CD8-positive, alpha-beta memory T cell (primary cell): Measurements from ENCODE around the gene TMOD1. TPM values are rescaled to one million over a fixed set of nuclear protein-coding genes. Genes with fewer than 3 reads are reported as not detected.
"Not testable (repeated sequence)": the region's sequence is repeated elsewhere in the genome, so short reads cannot be mapped to it uniquely, and the experiment has no call there.

ENCODE experiments used
- CTCF ChIA-PET: fragments of 350-600 bp; sonication (Branson Sonifier 250); formaldehyde crosslinking; loops from one replicate; lab custom pipeline; 2021; ENCODE audit warnings: antibody characterized with exemption; lab: Charles Lee
- POLR2A ChIA-PET: fragments of 350-600 bp; sonication (Branson Sonifier 250); formaldehyde crosslinking; loops from one replicate; lab custom pipeline; 2021; ENCODE audit warnings: antibody characterized with exemption; lab: Charles Lee
- DNase-seq, 5 donors: peaks; one replicate each; pipeline versions ENCODE4 v3.0.0 to v3.0.0-alpha.2; 2020 to 2022; ENCODE audit warnings: mixed read lengths in 1 of 5
- H3K27ac ChIP-seq: one replicate; pipeline ENCODE4 v1.7.0; 2013; ENCODE audit warnings: low read depth, mild to moderate bottlenecking, low read length, moderate library complexity
- H3K27me3 ChIP-seq: 2 replicates; pipeline ENCODE4 v1.7.0; 2013; ENCODE audit warnings: low read length, mild to moderate bottlenecking; ENCODE audit not compliant: insufficient read depth, poor library complexity, severe bottlenecking
- H3K36me3 ChIP-seq: 2 replicates; pipeline ENCODE4 v1.7.0; 2013; ENCODE audit warnings: mild to moderate bottlenecking, low read length, moderate library complexity; ENCODE audit not compliant: insufficient read depth
- H3K4me1 ChIP-seq: 2 replicates; pipeline ENCODE4 v1.7.0; 2013; ENCODE audit warnings: mild to moderate bottlenecking, low read length, moderate library complexity; ENCODE audit not compliant: insufficient read depth
- H3K4me3 ChIP-seq: 2 replicates; pipeline ENCODE4 v1.7.0; 2013; ENCODE audit warnings: mild to moderate bottlenecking, low read length
- H3K9me3 ChIP-seq: 2 replicates; pipeline ENCODE4 v1.7.0; 2013; ENCODE audit warnings: mild to moderate bottlenecking, low read length
- H3K27ac Mint-ChIP-seq, 8 donors: one replicate each; pipeline ENCODE4 v1.8.0; 2020 to 2021; ENCODE audit warnings: mixed read lengths in 8 of 8, mild to moderate bottlenecking in 6 of 8, inconsistent platforms in 3 of 8, moderate library complexity in 3 of 8
- H3K27me3 Mint-ChIP-seq, 2 donors: one replicate each; pipeline ENCODE4 v1.8.0; 2020 to 2021; ENCODE audit warnings: mixed read lengths in 2 of 2, mild to moderate bottlenecking in 1 of 2, moderate library complexity in 1 of 2
- H3K36me3 Mint-ChIP-seq, 3 donors: one replicate each; pipeline ENCODE4 v1.8.0; 2020 to 2021; ENCODE audit warnings: mixed read lengths in 3 of 3, inconsistent platforms in 1 of 3, mild to moderate bottlenecking in 1 of 3
- H3K4me1 Mint-ChIP-seq, 3 donors: one replicate each; pipeline ENCODE4 v1.8.0; 2020 to 2021; ENCODE audit warnings: mixed read lengths in 3 of 3, inconsistent platforms in 1 of 3, mild to moderate bottlenecking in 1 of 3
- H3K4me3 Mint-ChIP-seq, 7 donors: one replicate each; pipeline ENCODE4 v1.8.0; 2020 to 2021; ENCODE audit warnings: mixed read lengths in 7 of 7, mild to moderate bottlenecking in 6 of 7, moderate library complexity in 4 of 7, inconsistent platforms in 2 of 7
- H3K9me3 Mint-ChIP-seq, 5 donors: one replicate each; pipeline ENCODE4 v1.8.0; 2020 to 2022; ENCODE audit warnings: mixed read lengths in 5 of 5, mild to moderate bottlenecking in 3 of 5, moderate library complexity in 2 of 5, inconsistent platforms in 1 of 5
- polyA plus RNA-seq: library from polyadenylated mRNA; unstranded; fragments of 300-500 nt; fragmentation: Illumina TruSeq; gene quantifications from one replicate; pipeline ENCODE4 v1.2.3, GENCODE V29; 2021
- total RNA-seq, 2 experiments: library from RNA; stranded (reverse); gene quantifications; one replicate each; pipeline ENCODE4 v1.2.3, GENCODE V29; 2021

Gene TMOD1
- total RNA-seq, result 1 to 10 TPM; 1.2 to 1.5 TPM
- polyA plus RNA-seq, result 1.3 TPM

DNA sequence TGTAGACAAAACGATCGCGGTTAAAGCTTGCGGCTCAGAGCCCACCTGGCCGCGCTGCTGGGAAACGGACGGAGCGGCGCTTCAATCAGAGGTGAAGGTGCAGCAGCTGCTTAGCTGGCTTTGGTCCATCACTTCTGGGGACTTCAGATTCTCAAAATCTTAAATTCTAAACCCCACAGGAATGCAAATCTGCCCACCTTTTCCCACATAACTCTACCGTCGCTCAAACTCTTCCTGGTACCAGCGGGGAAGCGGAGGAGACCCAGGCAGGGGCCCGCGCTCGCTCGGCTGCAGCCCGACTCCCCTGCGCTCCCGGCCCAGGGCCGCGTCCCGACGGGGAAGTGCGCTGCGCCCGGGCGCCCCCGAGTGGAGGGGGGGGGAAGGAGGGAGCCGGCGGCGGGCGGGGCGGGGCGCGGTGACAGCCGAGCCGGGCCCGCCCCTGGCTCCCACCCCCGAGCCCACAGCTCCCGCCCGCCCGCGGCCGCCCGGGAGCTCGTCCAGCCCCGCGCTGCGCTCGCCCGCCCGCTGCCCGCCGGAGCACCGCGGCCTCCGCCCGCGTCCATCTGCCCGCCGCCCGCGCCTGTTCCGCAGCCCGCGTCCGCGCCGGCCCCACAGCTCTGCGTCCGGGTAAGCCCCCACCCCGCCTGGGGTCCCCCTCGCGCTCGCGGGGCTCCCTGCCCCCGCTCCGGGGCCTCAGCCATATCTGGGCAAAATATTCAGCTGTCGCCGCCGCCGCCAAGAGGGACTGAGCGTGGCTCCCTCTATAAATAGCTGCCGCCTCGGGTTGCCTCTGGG lies at the start of gene TMOD1:
TMOD1 (plus strand) TSS at position 490 of the 795 bp plus-strand sequence. CDS start 22,523 bp downstream, outside the sequence.
- Histone ChIP-seq H3K9me3 (no peaks in the 10 kb centered on the region), H3K4me3 (peak within 1 kb of the TSS; percentile 39), H3K36me3 (peaks cover 4% of the 10 kb centered on the region), H3K27ac (peak within 1 kb of the TSS; percentile 73), H3K27me3 (peaks cover 13% of the 10 kb centered on the region), H3K4me1 (peaks cover 8% of the 10 kb centered on the region)
- CTCF ChIA-PET, result interaction anchor here (0.6 to 1.7 kb wide), 7 partner anchors 10 to 1118 kb away, joined by 3 to 5 read pairs (median 3); no protein-coding TSS in a partner anchor
- peaks cover 47 to 49% of the 10 kb centered on the region in 2 donors for H3K27me3 Mint-ChIP-seq
- peak within 1 kb of the TSS; percentile 48 to 87 (median 80) for H3K4me3 Mint-ChIP-seq
- POLR2A ChIA-PET, result no interaction called here
- DNase-seq, result peak in 2 of 5 donors; percentile 20 to 26
- H3K4me1 Mint-ChIP-seq, result peaks cover 18 to 19% (median 19%) of the 10 kb centered on the region in 3 donors
- peaks cover 0 to 2% (median 0%) of the 10 kb centered on the region in 5 donors for H3K9me3 Mint-ChIP-seq
- H3K36me3 Mint-ChIP-seq, result peaks cover 8 to 9% (median 8%) of the 10 kb centered on the region in 3 donors
- no peak within 1 kb of the TSS for H3K27ac Mint-ChIP-seq

DNA sequence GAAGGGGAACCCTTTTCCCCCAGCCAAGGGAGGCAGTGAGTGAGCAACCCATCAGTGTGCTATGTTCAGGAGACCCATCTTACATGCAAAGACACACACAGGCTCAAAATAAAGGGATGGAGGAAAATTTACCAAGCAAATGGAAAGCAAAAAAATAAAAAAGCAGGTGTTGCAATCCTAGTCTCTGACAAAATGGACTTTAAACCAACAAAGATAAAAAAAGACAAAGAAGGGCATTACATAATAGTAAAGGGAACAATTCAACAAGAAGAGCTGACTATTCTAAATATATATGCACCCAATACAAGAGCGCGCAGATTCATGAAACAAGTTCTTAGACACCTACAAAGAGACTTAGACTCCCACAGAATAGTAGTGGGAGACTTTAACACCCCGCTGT lies 47.9 kb upstream of the TMOD1 start:
- H3K9me3 ChIP-seq, H3K27ac Mint-ChIP-seq, H3K4me3 ChIP-seq, H3K4me1 Mint-ChIP-seq, H3K9me3 Mint-ChIP-seq, POLR2A ChIA-PET, DNase-seq, H3K27ac ChIP-seq, H3K27me3 ChIP-seq, H3K27me3 Mint-ChIP-seq, H3K36me3 ChIP-seq, H3K4me1 ChIP-seq, H3K4me3 Mint-ChIP-seq, CTCF ChIA-PET: not testable (repeated sequence)
- H3K36me3 Mint-ChIP-seq, result peaks cover 21 to 42% (median 29%) of the 10 kb centered on the region in 3 donors

DNA sequence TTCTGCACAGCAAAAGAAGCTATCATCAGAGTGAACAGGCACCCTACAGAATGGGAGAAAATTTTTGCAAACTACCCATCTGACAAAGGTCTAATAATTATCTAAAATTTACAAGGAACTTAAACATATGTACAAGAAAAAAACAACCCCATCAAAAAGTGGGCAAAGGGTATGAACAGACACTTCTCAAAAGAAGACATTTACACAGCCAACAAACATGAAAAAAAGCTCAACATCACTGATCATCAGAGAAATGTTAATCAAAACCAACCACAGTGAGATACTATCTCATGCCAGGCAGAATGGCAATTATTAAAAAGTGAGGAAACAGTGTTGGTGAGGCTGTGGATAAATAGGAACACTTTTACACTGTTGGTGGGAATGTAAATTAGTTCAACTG lies 44.6 kb upstream of the TMOD1 start:
- H3K4me3 ChIP-seq, DNase-seq, H3K27ac ChIP-seq, H3K27ac Mint-ChIP-seq, H3K36me3 ChIP-seq, H3K4me3 Mint-ChIP-seq, H3K4me1 ChIP-seq, H3K27me3 Mint-ChIP-seq, H3K27me3 ChIP-seq, CTCF ChIA-PET, H3K4me1 Mint-ChIP-seq, POLR2A ChIA-PET, H3K9me3 ChIP-seq, H3K9me3 Mint-ChIP-seq: not testable (repeated sequence)
- peaks cover 13 to 38% (median 16%) of the 10 kb centered on the region in 3 donors for H3K36me3 Mint-ChIP-seq

- no peaks in the 10 kb centered on the region for H3K27me3 Mint-ChIP-seq
- ChIA-PET CTCF (interaction anchor here (1.2 kb wide), 1 partner anchor 10 kb away, joined by 7 read pairs; no protein-coding TSS in a partner anchor), POLR2A (no interaction called here)
- Histone ChIP-seq H3K27me3 (no peaks in the 10 kb centered on the region), H3K27ac (no peak overlapping the region), H3K36me3 (no peaks in the 10 kb centered on the region), H3K9me3 (no peaks in the 10 kb centered on the region), H3K4me1 (no peaks in the 10 kb centered on the region), H3K4me3 (no peak overlapping the region)
- peaks cover 0 to 2% (median 0%) of the 10 kb centered on the region in 5 donors for H3K9me3 Mint-ChIP-seq
- H3K36me3 Mint-ChIP-seq, result peaks cover 5 to 33% (median 14%) of the 10 kb centered on the region in 3 donors
- no peak overlapping the region for H3K4me3 Mint-ChIP-seq
- no peaks in the 10 kb centered on the region for H3K4me1 Mint-ChIP-seq
- H3K27ac Mint-ChIP-seq, result no peak overlapping the region
- no peak for DNase-seq
Measured at GRCh38 chr9:97459326-97459725, 42.1 kb upstream of the TMOD1 start.

DNA sequence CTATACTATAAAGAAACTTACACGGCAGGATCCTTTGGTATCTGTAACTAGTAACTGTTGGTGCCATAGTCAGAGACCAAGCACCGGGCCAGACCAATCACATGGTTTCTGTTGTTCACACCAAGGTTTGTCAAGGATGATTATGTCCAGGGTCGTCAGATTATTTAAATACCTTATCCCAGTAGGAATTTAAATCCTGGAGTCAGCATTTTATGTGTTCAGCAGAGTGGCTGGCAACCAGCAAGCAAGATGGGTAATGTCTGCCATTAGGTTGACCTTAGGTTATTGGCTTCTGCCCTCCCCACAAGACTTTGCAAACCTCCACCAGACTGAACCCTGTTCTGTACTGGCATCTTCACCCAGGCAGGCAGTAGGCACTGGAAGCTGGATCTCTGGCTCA lies 39.3 kb upstream of the TMOD1 start:
- ChIA-PET CTCF (no interaction called here), POLR2A (no interaction called here)
- Mint-ChIP-seq H3K9me3 (no peaks in the 10 kb centered on the region), H3K27me3 (no peaks in the 10 kb centered on the region), H3K27ac (no peak overlapping the region), H3K4me1 (no peaks in the 10 kb centered on the region), H3K36me3 (peaks cover 0 to 53% (median 19%) of the 10 kb centered on the region in 3 donors), H3K4me3 (no peak overlapping the region)
- Histone ChIP-seq H3K4me1 (no peaks in the 10 kb centered on the region), H3K9me3 (no peaks in the 10 kb centered on the region), H3K36me3 (no peaks in the 10 kb centered on the region), H3K27ac (no peak overlapping the region), H3K27me3 (no peaks in the 10 kb centered on the region), H3K4me3 (no peak overlapping the region)
- no peak for DNase-seq

DNA sequence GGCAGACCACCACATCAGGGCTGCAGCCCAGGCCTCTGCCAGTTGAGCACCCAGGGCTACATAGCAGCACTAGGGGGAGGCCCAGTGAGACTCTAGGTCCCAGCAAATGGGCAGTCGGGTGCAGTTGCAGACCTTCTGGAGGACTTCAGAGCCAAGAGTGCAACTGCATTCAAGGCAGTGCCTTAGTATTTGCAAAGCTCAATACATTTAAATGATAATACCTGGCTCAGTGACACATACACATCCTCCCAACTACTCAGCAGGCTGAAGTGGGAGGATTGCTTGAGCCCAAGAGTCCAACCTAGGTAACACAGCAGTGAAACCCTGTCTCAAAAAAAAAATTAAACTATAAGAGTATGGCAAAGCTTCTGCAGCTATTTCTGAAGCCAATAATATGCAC lies 38.6 kb upstream of the TMOD1 start:
- H3K27me3 Mint-ChIP-seq, result no peaks in the 10 kb centered on the region
- H3K36me3 ChIP-seq, result no peaks in the 10 kb centered on the region
- no peak overlapping the region for H3K27ac ChIP-seq
- POLR2A ChIA-PET, result no interaction called here
- H3K4me1 ChIP-seq, result no peaks in the 10 kb centered on the region
- H3K27me3 ChIP-seq, result no peaks in the 10 kb centered on the region
- H3K27ac Mint-ChIP-seq, result no peak overlapping the region
- no peaks in the 10 kb centered on the region for H3K9me3 Mint-ChIP-seq
- H3K9me3 ChIP-seq, result no peaks in the 10 kb centered on the region
- H3K4me3 ChIP-seq, result no peak overlapping the region
- CTCF ChIA-PET, result interaction anchor here (0.7 kb wide), 1 partner anchor 427 kb away, joined by 3 read pairs; no protein-coding TSS in a partner anchor
- no peak for DNase-seq
- H3K4me3 Mint-ChIP-seq, result no peak overlapping the region
- H3K4me1 Mint-ChIP-seq, result no peaks in the 10 kb centered on the region
- H3K36me3 Mint-ChIP-seq, result peaks cover 0 to 61% (median 23%) of the 10 kb centered on the region in 3 donors

DNA sequence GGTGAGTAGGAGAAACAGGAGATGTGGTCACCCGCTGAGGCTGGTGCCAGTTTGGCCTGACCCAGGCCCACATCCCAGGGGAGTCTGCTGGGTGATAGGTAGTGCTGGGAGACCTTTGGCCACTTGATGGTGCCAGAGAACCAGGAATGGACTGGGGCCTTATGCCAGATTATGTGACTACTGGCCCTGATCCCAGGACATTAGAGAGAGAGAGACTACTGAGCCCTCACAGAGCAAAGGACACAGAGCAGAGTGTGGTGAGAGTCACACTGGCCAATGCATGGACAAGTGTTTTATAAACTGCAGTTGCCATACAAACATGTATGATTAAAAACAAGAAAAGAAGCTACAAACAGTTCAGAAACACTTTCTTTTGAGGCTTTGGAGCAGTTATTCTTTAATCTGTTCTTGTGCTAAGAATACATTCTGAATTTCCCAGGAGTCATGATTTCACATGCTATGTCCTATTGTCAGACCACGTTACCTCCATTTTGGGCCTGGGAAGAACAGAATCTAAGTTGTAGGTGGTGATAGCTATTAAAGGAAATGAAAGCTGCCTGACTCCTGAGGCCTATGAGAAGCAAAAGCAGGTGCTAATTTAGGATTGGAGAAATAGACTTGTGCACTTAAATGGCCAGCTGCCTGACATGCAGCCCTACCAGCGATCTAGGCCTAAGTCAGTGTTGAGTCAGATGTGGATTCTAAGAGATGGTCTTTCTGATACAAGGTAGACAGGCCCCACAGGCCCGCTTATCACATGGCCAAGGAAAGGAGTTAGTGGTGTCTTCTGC lies 32.6 kb upstream of the TMOD1 start:
- DNase-seq, result peak in 3 of 5 donors; percentile 1 to 46 (median 5)
- peak overlapping the region in 4 of 8 donors; percentile 25 to 75 (median 42) for H3K27ac Mint-ChIP-seq
- no peaks in the 10 kb centered on the region for H3K4me1 Mint-ChIP-seq
- no peaks in the 10 kb centered on the region for H3K4me1 ChIP-seq
- no peak overlapping the region for H3K27ac ChIP-seq
- no peak overlapping the region for H3K4me3 ChIP-seq
- no peaks in the 10 kb centered on the region for H3K9me3 ChIP-seq
- no peak overlapping the region for H3K4me3 Mint-ChIP-seq
- POLR2A ChIA-PET, result no interaction called here
- peaks cover 7% of the 10 kb centered on the region for H3K36me3 ChIP-seq
- CTCF ChIA-PET, result interaction anchor here (1.3 to 4.5 kb wide), 6 partner anchors 10 to 147 kb away, joined by 5 to 33 read pairs (median 6); no protein-coding TSS in a partner anchor
- H3K27me3 ChIP-seq, result no peaks in the 10 kb centered on the region
- H3K9me3 Mint-ChIP-seq, result no peaks in the 10 kb centered on the region
- H3K36me3 Mint-ChIP-seq, result peaks cover 0 to 70% (median 24%) of the 10 kb centered on the region in 3 donors
- no peaks in the 10 kb centered on the region for H3K27me3 Mint-ChIP-seq
